ENCODE data around the gene GPR108. TPM values are rescaled to one million over a fixed set of nuclear protein-coding genes. Genes with fewer than 3 reads are reported as not detected.

GPR108 gene
- polyA plus RNA-seq, 6 donors from 2014 or later = 55.2 to 122 (median 79.5) TPM

GRCh38 chr19:6719540-6719861, 17.9 kb downstream of the GPR108 start:
- Mint-ChIP-seq H3K4me1 (peaks cover 22 to 53% (median 43%) of the 10 kb centered on the region in 3 donors), H3K4me3 (no peak overlapping the region), H3K36me3 (peaks cover 0 to 8% of the 10 kb centered on the region in 2 donors), H3K9me3 (peaks cover 0 to 5% (median 2%) of the 10 kb centered on the region in 7 donors), H3K27me3 (peaks cover 0 to 13% (median 12%) of the 10 kb centered on the region in 3 donors), H3K27ac (peak overlapping the region in 3 of 6 donors; percentile 28 to 53 (median 40))
- DNase-seq = no peak
- no peak for ATAC-seq (ENCODE audit: low read depth in 2 of 2)

GRCh38 chr19:6718741-6719539, 18.4 kb downstream of the GPR108 start:
- ATAC-seq (ENCODE audit: low read depth in 2 of 2) = peak; percentile 13 to 18
- Mint-ChIP-seq H3K4me3 (no peak overlapping the region), H3K4me1 (peaks cover 16 to 48% (median 40%) of the 10 kb centered on the region in 3 donors), H3K27ac (peak overlapping the region in 2 of 6 donors; percentile 28 to 40), H3K9me3 (peaks cover 0 to 5% (median 2%) of the 10 kb centered on the region in 7 donors), H3K27me3 (peaks cover 0 to 13% (median 12%) of the 10 kb centered on the region in 3 donors), H3K36me3 (peaks cover 0 to 8% of the 10 kb centered on the region in 2 donors)
- DNase-seq = no peak

- DNase-seq (no peak), ATAC-seq (ENCODE audit: low read depth in 2 of 2) (no peak)
- Mint-ChIP-seq H3K9me3 (peaks cover 0 to 5% (median 2%) of the 10 kb centered on the region in 7 donors), H3K36me3 (peaks cover 0 to 8% of the 10 kb centered on the region in 2 donors), H3K4me3 (peak overlapping the region in 1 of 8 donors; percentile 54), H3K27me3 (peaks cover 0 to 13% (median 12%) of the 10 kb centered on the region in 3 donors), H3K4me1 (peaks cover 9 to 40% (median 35%) of the 10 kb centered on the region in 3 donors), H3K27ac (no peak overlapping the region)
Observed at GRCh38 chr19:6718111-6718740, 19.2 kb downstream of the GPR108 start.

DNA sequence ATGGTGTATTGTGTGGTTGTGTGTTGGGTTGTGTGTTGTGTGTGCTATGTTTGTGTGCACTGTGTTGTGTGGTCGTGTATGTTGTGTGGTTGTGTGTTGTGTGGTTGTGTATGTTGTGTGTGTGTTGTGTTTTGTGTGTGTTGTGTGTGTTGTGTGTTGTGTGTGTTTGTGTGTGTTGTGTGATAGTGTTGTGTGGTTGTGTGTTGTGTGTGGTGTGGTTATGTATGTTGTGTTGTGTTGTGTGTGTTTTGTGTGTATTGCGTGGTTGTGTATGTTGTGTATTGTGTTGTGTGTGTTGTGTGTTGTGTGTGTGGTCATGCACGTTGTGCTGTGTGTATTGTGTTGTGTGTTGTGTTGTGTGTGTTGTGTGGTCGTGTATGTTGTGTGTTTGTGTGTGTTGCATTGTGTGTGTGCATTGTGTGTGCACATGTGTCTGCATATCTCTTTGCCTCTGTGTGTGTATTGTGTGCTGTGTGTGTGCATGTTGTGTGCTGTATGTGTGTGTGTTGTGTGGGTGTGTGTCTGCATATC, 19.9 kb downstream of the GPR108 start:
- H3K27ac Mint-ChIP-seq = peak overlapping the region in 3 of 6 donors; percentile 0 to 93 (median 16)
- DNase-seq (no peak), ATAC-seq (ENCODE audit: low read depth in 2 of 2) (no peak)
- peaks cover 0 to 18% (median 12%) of the 10 kb centered on the region in 3 donors for H3K27me3 Mint-ChIP-seq
- peaks cover 0 to 5% (median 2%) of the 10 kb centered on the region in 7 donors for H3K9me3 Mint-ChIP-seq
- peak overlapping the region in 2 of 8 donors; percentile 38 to 54 for H3K4me3 Mint-ChIP-seq
- peaks cover 4 to 36% (median 32%) of the 10 kb centered on the region in 3 donors for H3K4me1 Mint-ChIP-seq
- H3K36me3 Mint-ChIP-seq = peaks cover 0 to 8% of the 10 kb centered on the region in 2 donors

DNA sequence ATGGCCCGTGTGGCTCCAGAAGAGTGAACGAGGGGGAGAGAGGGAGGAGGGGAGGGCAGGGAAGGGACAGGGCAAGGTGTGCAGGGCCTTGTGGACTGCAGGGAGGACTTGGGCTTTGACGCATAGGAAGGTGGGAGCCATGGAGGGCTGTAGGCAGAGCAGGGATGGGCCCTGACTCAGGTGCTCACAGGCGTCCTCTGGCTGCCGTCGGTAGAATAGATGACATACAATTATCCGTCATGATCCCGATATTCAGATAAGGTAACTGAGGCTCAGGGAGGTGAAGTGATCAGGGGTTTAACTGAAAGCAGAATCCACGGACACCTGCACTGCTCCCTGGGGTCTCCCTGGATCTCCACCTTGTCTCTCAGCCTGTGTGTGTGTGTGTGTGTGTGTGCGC, 20.3 kb downstream of the GPR108 start:
- peak overlapping the region in 1 of 8 donors; percentile 38 for H3K4me3 Mint-ChIP-seq
- H3K36me3 Mint-ChIP-seq = peaks cover 0 to 8% of the 10 kb centered on the region in 2 donors
- peaks cover 0 to 19% (median 12%) of the 10 kb centered on the region in 3 donors for H3K27me3 Mint-ChIP-seq
- no peak for ATAC-seq (ENCODE audit: low read depth in 2 of 2)
- H3K27ac Mint-ChIP-seq = peak overlapping the region in 4 of 6 donors; percentile 0 to 93 (median 82)
- H3K4me1 Mint-ChIP-seq = peaks cover 3 to 35% (median 32%) of the 10 kb centered on the region in 3 donors
- no peak for DNase-seq
- H3K9me3 Mint-ChIP-seq = peaks cover 0 to 5% (median 2%) of the 10 kb centered on the region in 7 donors

GRCh38 chr19:6716610-6716970, 20.8 kb downstream of the GPR108 start:
- peak overlapping the region in 5 of 6 donors; percentile 0 to 89 (median 68) for H3K27ac Mint-ChIP-seq
- ATAC-seq (ENCODE audit: low read depth in 2 of 2) = no peak
- peaks cover 3 to 30% (median 29%) of the 10 kb centered on the region in 3 donors for H3K4me1 Mint-ChIP-seq
- peak overlapping the region in 1 of 8 donors; percentile 34 for H3K4me3 Mint-ChIP-seq
- no peak for DNase-seq
- peaks cover 0 to 8% of the 10 kb centered on the region in 2 donors for H3K36me3 Mint-ChIP-seq
- H3K9me3 Mint-ChIP-seq = peaks cover 0 to 5% (median 2%) of the 10 kb centered on the region in 7 donors
- peaks cover 0 to 21% (median 13%) of the 10 kb centered on the region in 3 donors for H3K27me3 Mint-ChIP-seq

GRCh38 chr19:6714749-6715555, 22.4 kb downstream of the GPR108 start:
- peaks cover 0 to 5% (median 2%) of the 10 kb centered on the region in 7 donors for H3K9me3 Mint-ChIP-seq
- H3K27ac Mint-ChIP-seq = peak overlapping the region in 1 of 6 donors; percentile 80

GRCh38 chr19:6713773-6714692, 23.3 kb downstream of the GPR108 start:
- H3K4me1 Mint-ChIP-seq = peaks cover 15 to 31% (median 20%) of the 10 kb centered on the region in 3 donors
- H3K27ac Mint-ChIP-seq = no peak overlapping the region
- H3K9me3 Mint-ChIP-seq = peaks cover 0 to 5% (median 2%) of the 10 kb centered on the region in 7 donors
- no peak overlapping the region for H3K4me3 Mint-ChIP-seq
- peaks cover 0 to 21% of the 10 kb centered on the region in 2 donors for H3K36me3 Mint-ChIP-seq
- no peak for ATAC-seq (ENCODE audit: low read depth in 2 of 2)
- DNase-seq = no peak
- H3K27me3 Mint-ChIP-seq = peaks cover 11 to 47% (median 39%) of the 10 kb centered on the region in 3 donors

More at GRCh38 chr19:6714749-6715555, 22.4 kb downstream of the GPR108 start:
- H3K4me1 Mint-ChIP-seq = peaks cover 14 to 31% (median 22%) of the 10 kb centered on the region in 3 donors
- ATAC-seq (ENCODE audit: low read depth in 2 of 2) (no peak), DNase-seq (no peak)
- H3K36me3 Mint-ChIP-seq = peaks cover 0 to 15% of the 10 kb centered on the region in 2 donors
- no peak overlapping the region for H3K4me3 Mint-ChIP-seq
- H3K27me3 Mint-ChIP-seq = peaks cover 11 to 37% (median 30%) of the 10 kb centered on the region in 3 donors

GRCh38 chr19:6712692-6713670, 24.4 kb downstream of the GPR108 start:
- DNase-seq = no peak

DNA sequence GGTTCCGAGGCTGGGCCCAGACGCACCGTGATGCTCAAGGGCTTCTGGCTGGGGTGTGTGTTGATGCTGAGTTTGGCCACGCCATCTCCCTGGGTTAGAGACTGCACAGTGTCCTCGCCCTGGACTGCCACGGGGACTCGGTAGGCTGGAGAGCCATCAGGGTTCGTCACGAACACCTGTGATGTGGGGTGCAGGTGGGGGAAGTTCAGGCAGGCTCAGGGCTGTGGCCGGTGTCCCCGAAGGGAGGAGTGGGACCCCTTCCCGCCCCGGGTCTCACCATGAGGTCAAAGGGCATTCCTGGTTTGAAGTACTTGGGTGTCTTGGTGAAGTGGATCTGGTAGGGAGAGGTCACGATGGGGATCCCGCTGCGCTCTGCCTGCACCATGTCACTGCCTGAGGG, 25.1 kb downstream of the GPR108 start:
- Mint-ChIP-seq H3K4me1 (peaks cover 14 to 24% (median 15%) of the 10 kb centered on the region in 3 donors), H3K36me3 (peaks cover 0 to 21% of the 10 kb centered on the region in 2 donors), H3K4me3 (no peak overlapping the region), H3K27ac (no peak overlapping the region), H3K27me3 (peaks cover 11 to 60% (median 49%) of the 10 kb centered on the region in 3 donors), H3K9me3 (peaks cover 0 to 3% (median 0%) of the 10 kb centered on the region in 7 donors)
- no peak for DNase-seq
- no peak for ATAC-seq (ENCODE audit: low read depth in 2 of 2)

More at GRCh38 chr19:6712692-6713670, 24.4 kb downstream of the GPR108 start:
- H3K27ac Mint-ChIP-seq = peak overlapping the region in 1 of 6 donors; percentile 8
- H3K27me3 Mint-ChIP-seq = peaks cover 11 to 57% (median 50%) of the 10 kb centered on the region in 3 donors
- peaks cover 0 to 5% (median 2%) of the 10 kb centered on the region in 7 donors for H3K9me3 Mint-ChIP-seq
- peak overlapping the region in 1 of 8 donors; percentile 47 for H3K4me3 Mint-ChIP-seq
- H3K4me1 Mint-ChIP-seq = peaks cover 17 to 31% (median 20%) of the 10 kb centered on the region in 3 donors
- ATAC-seq (ENCODE audit: low read depth in 2 of 2) = no peak
- H3K36me3 Mint-ChIP-seq = peaks cover 0 to 27% of the 10 kb centered on the region in 2 donors

DNA sequence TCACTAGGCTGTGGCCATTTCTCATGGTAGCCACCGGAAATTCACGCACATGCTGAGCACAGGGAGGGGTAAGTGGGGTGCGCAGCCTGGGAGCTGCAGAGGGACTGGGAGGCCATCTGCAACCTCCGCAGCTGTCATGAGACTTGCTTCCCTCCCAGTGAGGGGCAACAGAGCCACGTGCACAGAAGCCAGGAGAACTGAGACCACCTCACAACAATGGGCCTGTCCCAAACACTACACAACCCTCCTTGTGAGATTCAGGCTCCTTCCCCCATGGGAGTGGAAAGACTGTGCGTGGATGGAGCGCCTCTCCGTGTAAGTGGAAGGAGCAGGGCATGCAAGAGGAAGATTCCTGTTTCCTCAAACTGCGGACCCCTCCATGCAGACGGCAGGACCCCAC, 25.8 kb downstream of the GPR108 start:
- no peak overlapping the region for H3K27ac Mint-ChIP-seq
- DNase-seq = no peak
- H3K4me3 Mint-ChIP-seq = peak overlapping the region in 1 of 8 donors; percentile 30
- H3K36me3 Mint-ChIP-seq = peaks cover 0 to 18% of the 10 kb centered on the region in 2 donors
- peaks cover 13 to 20% (median 14%) of the 10 kb centered on the region in 3 donors for H3K4me1 Mint-ChIP-seq
- H3K9me3 Mint-ChIP-seq = peaks cover 0 to under 1% (median 0%) of the 10 kb centered on the region in 7 donors
- ATAC-seq (ENCODE audit: low read depth in 2 of 2) = no peak
- H3K27me3 Mint-ChIP-seq = peaks cover 11 to 56% (median 43%) of the 10 kb centered on the region in 3 donors

Data from naive B cell (primary cell).